Mucosa of descending colon (tissue), 3 donors: ENCODE measurements around the gene TMEM88. TPM values are rescaled to one million over a fixed set of nuclear protein-coding genes. Genes with fewer than 3 reads are reported as not detected.

Experiments used
- ATAC-seq: fragments of 200-7000 bp; cut with Tn5 transposase; one replicate; pipeline ENCODE4 v1.9.1; 2020; ENCODE audit warnings: mild to moderate bottlenecking, moderate library complexity
- DNase-seq, 3 donors: peaks; one replicate each; pipeline ENCODE4 v3.0.0-alpha.2; 2020
- H3K36me3 ChIP-seq: fragments of 200-600 bp; one replicate; pipeline ENCODE4 v1.8.0; 2021; ENCODE audit warnings: low read depth, mild to moderate bottlenecking
- H3K4me1 ChIP-seq: fragments of 200-600 bp; one replicate; pipeline ENCODE4 v1.8.0; 2021; ENCODE audit warnings: low read depth, mild to moderate bottlenecking
- H3K4me3 ChIP-seq: fragments of 200-600 bp; one replicate; pipeline ENCODE4 v1.8.0; 2021; ENCODE audit warnings: mild to moderate bottlenecking
- H3K9me3 ChIP-seq: fragments of 200-600 bp; one replicate; pipeline ENCODE4 v1.8.0; 2021; ENCODE audit warnings: mild to moderate bottlenecking
- CTCF ChIP-seq: fragments of 200-600 bp; IDR thresholded peaks from one replicate; pipeline ENCODE4 v1.8.0; 2022; ENCODE audit warnings: antibody characterized with exemption, mild to moderate bottlenecking
- intact Hi-C, 2 donors: fragments of 100-400 bp; cut with DNase I in 1 of 2; cut with micrococcal nuclease in 1 of 2; formaldehyde crosslinking; loops; one replicate each; pipeline versions ENCODE4 v1.11.0 to v1.11.1; 2022; cut with DNase I, micrococcal nuclease
- total RNA-seq, 3 donors: library from RNA; stranded (reverse); fragmentation: NEBNext Ultra II Directional in 2 of 3; extraction: Animal tissue kit (Norgen Biotek cat#: 25700) in 2 of 3; gene quantifications; one replicate each; pipeline versions ENCODE4 v1.2.1 to v1.2.4, GENCODE V29; 2021 to 2023
- donor health status: DM: no; HTN: no; CAD: no; lungs with moderate emphysema.
- donor health status: DM: no; HTN: no; CAD: no.
- donor health status: DM: no; HTN: yes; CAD: no.

TMEM88 gene
- total RNA-seq, 3 donors from 2014 or later = 3.5 to 8.5 (median 6.9) TPM

DNA sequence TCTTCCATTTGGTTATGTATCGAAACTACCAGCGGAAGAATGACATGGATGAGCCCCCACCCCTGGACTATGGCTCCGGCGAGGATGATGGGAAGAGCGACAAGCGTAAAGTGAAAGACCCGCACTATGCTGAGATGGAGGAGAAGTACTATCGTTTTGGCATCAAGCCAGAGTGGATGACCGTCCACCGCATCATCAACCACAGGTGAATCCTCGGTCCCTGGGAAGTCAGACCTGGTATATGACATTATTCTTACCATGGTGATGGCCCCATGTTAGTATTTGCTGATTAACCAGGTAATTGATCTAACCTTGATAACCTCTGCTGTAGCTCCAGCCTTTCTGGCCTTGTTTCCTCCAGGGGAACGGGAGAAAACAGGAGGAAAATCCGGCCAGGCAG is 42.2 kb downstream of the TMEM88 start:
- no peak for TF ChIP-seq CTCF
- DNase-seq (no peak), ATAC-seq (no peak)
- Histone ChIP-seq H3K36me3 (peaks cover 3% of the 10 kb centered on the region), H3K9me3 (no peaks in the 10 kb centered on the region), H3K4me3 (no peak overlapping the region), H3K4me1 (no peaks in the 10 kb centered on the region)
- intact Hi-C loops = loop anchor here in 1 of 2 donors (5.0 kb wide), 1 partner anchor 35 kb away; no protein-coding TSS in a partner anchor

GRCh38 chr17:7897773-7898172 is 42.9 kb downstream of the TMEM88 start:
- DNase-seq (peak in 1 of 3 donors; percentile 51), ATAC-seq (peak; percentile 85)
- Histone ChIP-seq H3K9me3 (no peaks in the 10 kb centered on the region), H3K36me3 (peaks cover 3% of the 10 kb centered on the region), H3K4me1 (no peaks in the 10 kb centered on the region), H3K4me3 (no peak overlapping the region)
- intact Hi-C loops = loop anchor here in 1 of 2 donors (5.0 kb wide), 1 partner anchor 35 kb away; no protein-coding TSS in a partner anchor
- TF ChIP-seq CTCF = no peak

- no peak for TF ChIP-seq CTCF
- ATAC-seq = no peak
- no peak for DNase-seq
- no peak overlapping the region for H3K4me3 ChIP-seq
- intact Hi-C loops = loop anchor here in 1 of 2 donors (10.0 kb wide), 1 partner anchor 81 kb away; no protein-coding TSS in a partner anchor
- no peaks in the 10 kb centered on the region for H3K9me3 ChIP-seq
- no peaks in the 10 kb centered on the region for H3K4me1 ChIP-seq
- no peaks in the 10 kb centered on the region for H3K36me3 ChIP-seq
Observed at GRCh38 chr17:7903154-7904103, 48.6 kb downstream of the TMEM88 start.

Other genes starting within 250 kb of the TMEM88 start
- gene FXR2, start 240.2 kb upstream of the TMEM88 start, total RNA-seq = 10 to 100 TPM; 23.0 to 53.3 (median 28.1) TPM
- 100 to 1,000 TPM in 1 of 3 donors, 10 to 100 TPM in 2; 49.1 to 104 (median 76.9) TPM for gene SAT2, start 227.2 kb upstream of the TMEM88 start, total RNA-seq
- gene SHBG, start 224.9 kb upstream of the TMEM88 start, total RNA-seq = under 1 TPM in 2 of 3 donors, not detected in 1; 0.25 to 0.89 TPM
- 1 to 10 TPM in 1 of 3 donors, under 1 TPM in 2; 0.41 to 8.7 (median 0.67) TPM for gene ATP1B2, start 204.1 kb upstream of the TMEM88 start, total RNA-seq
- 10 to 100 TPM; 33.9 to 75.2 (median 57.0) TPM for gene TP53, start 167.6 kb upstream of the TMEM88 start, total RNA-seq
- 1 to 10 TPM; 5.1 to 9.9 (median 5.8) TPM for gene WRAP53, start 166.6 kb upstream of the TMEM88 start, total RNA-seq
- 1 to 10 TPM in 1 of 3 donors, under 1 TPM in 2; 0.31 to 1.3 (median 0.35) TPM for gene EFNB3, start 149.9 kb upstream of the TMEM88 start, total RNA-seq
- under 1 TPM; 0.19 to 0.70 (median 0.29) TPM for gene DNAH2, start 137.3 kb upstream of the TMEM88 start, total RNA-seq
- gene KDM6B, start 20.8 kb upstream of the TMEM88 start, total RNA-seq = 10 to 100 TPM; 44.3 to 73.6 (median 54.6) TPM
- gene NAA38, start 2.5 kb downstream of the TMEM88 start, total RNA-seq = 10 to 100 TPM; 51.2 to 73.5 (median 58.2) TPM
- gene CYB5D1, start 2.9 kb downstream of the TMEM88 start, total RNA-seq = 10 to 100 TPM; 11.5 to 17.0 (median 12.2) TPM
- gene CHD3, start 33.7 kb downstream of the TMEM88 start, total RNA-seq = 100 to 1,000 TPM in 1 of 3 donors, 10 to 100 TPM in 2; 52.7 to 151 (median 56.5) TPM
- gene RNF227, start 61.2 kb downstream of the TMEM88 start, total RNA-seq = 1 to 10 TPM; 1.4 to 3.0 (median 2.4) TPM
- 1 to 10 TPM; 3.3 to 5.5 (median 3.9) TPM for gene KCNAB3, start 74.8 kb downstream of the TMEM88 start, total RNA-seq
- gene TRAPPC1, start 76.9 kb downstream of the TMEM88 start, total RNA-seq = 100 to 1,000 TPM in 2 of 3 donors, 10 to 100 TPM in 1; 86.2 to 116 (median 114) TPM
- gene CNTROB, start 77.1 kb downstream of the TMEM88 start, total RNA-seq = 10 to 100 TPM; 23.7 to 34.5 (median 31.4) TPM
- under 1 TPM in 1 of 3 donors, not detected in 2; 0.26 TPM for gene GUCY2D, start 147.5 kb downstream of the TMEM88 start, total RNA-seq
- 1 to 10 TPM in 2 of 3 donors, under 1 TPM in 1; 0.66 to 1.3 (median 1.1) TPM for gene ALOX15B, start 184.0 kb downstream of the TMEM88 start, total RNA-seq
- under 1 TPM; 0.25 to 0.65 (median 0.49) TPM for gene ALOX12B, start 232.7 kb downstream of the TMEM88 start, total RNA-seq